GM21447 (cell line): ENCODE data around the gene ROR2.

ENCODE experiments used
- ATAC-seq: cut with Tn5 transposase; IDR thresholded peaks from one replicate; pipeline ENCODE4 v1.9.1; 2021; ENCODE audit not compliant: unreplicated experiment

Gene ROR2

GRCh38 chr9:91902475-91903125 lies 47.4 kb downstream of the ROR2 start:
- no peak for ATAC-seq

DNA sequence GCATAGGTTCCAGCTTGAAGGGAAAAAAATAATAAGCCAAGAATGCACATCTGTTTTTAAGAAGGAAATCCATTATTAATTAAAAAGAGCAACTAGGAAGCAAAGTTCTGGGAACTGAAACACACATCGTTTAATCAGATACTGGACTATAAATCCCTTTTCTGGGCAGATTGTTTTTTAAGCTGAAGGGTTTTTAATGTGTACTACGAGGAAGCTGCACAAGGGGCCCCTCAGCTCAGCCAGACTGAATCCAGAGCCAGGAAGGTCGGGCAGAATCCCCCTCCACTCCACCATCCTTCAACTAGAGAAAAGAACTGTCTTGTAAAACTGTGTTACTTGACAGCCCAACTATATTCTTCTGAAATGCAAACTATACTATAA lies 49.2 kb downstream of the ROR2 start:
- no peak for ATAC-seq

- ATAC-seq = no peak
These were observed 49.8 kb downstream of the ROR2 start for GRCh38 chr9:91900055-91900796.

- no peak for ATAC-seq
These were observed 50.4 kb downstream of the ROR2 start for GRCh38 chr9:91899594-91899993.

- ATAC-seq = no peak
These were observed 50.8 kb downstream of the ROR2 start for GRCh38 chr9:91899219-91899563.

DNA sequence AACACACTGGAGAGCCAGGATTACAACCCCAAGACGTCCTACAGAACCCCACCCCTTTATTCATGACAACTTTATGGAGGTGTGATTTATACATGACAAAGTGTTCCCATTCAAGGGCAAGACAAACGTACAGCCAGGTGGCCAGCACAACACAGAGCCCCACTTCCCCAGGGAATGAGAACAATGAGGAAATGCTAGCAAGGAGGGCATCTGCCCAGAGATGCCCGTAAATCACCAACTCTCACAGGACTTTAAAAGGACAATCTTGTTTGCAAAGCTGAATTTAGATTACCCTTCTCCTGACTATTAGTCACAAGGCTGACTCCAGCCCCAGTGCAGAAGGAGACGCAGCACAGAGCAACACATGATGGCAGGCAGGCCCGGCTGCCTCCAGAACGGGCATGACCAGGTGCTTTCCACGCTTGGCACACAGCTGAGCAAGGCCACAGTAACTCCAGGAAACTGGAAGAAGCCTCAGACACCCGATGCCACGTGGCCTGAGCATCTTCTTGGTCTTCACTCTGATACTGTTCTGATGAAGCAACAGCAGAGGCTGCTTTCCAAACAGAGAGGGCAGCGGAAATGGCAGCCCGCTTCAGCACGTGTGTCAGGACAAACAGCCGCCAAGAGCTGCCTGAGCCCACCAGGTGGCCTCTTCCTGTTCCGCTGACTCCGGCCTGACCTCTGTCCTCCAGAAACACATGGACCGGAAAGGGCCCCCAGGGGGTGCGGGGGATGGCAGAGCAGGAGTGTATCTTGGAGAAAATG lies 51.4 kb downstream of the ROR2 start:
- ATAC-seq = no peak

GRCh38 chr9:91897201-91897600 lies 52.8 kb downstream of the ROR2 start:
- no peak for ATAC-seq

GRCh38 chr9:91896513-91897121 lies 53.4 kb downstream of the ROR2 start:
- ATAC-seq = no peak

- no peak for ATAC-seq
These were observed 53.9 kb downstream of the ROR2 start for GRCh38 chr9:91896097-91896496.

- no peak for ATAC-seq
These were observed 55.5 kb downstream of the ROR2 start for GRCh38 chr9:91894536-91894935.

DNA sequence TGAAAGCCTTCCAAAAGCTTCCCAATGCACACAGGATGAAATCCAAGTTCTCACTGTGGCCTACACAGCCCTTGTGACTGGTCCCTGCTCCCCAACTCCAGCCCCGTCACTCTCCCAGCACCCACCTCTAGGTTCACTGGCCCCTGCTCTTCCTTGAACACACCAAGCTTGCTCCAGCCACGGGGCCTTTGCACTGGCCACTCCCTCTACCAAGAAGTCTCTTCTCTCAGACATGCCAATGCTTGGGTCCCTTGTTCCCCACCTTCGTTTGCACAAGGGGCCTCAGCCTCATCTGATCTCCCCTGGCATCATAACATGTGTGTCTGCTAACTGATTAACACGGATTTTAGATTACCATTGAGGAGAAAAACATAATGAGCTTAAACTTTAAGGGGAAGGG lies 56.0 kb downstream of the ROR2 start:
- ATAC-seq = no peak

GRCh38 chr9:91891915-91892314 lies 58.1 kb downstream of the ROR2 start:
- ATAC-seq = no peak

- ATAC-seq = no peak
These were observed 59.4 kb downstream of the ROR2 start for GRCh38 chr9:91890662-91891061.

GRCh38 chr9:91889161-91889911 lies 60.7 kb downstream of the ROR2 start:
- no peak for ATAC-seq

- ATAC-seq = no peak
These were observed 63.5 kb downstream of the ROR2 start for GRCh38 chr9:91886414-91887076.

GRCh38 chr9:91885746-91886413 lies 64.1 kb downstream of the ROR2 start:
- ATAC-seq = no peak

- ATAC-seq = no peak
These were observed 65.0 kb downstream of the ROR2 start for GRCh38 chr9:91884696-91885687.

GRCh38 chr9:91884153-91884552 lies 65.9 kb downstream of the ROR2 start:
- ATAC-seq = no peak

- ATAC-seq = no peak
These were observed 66.5 kb downstream of the ROR2 start for GRCh38 chr9:91883503-91883902.
